GM19099 (cell line): ENCODE measurements around the gene OTOF.

ENCODE experiments used
- POLR2A ChIP-seq: IDR thresholded peaks from 3 replicates; pipeline ENCODE4 v1.6.1; 2011; ENCODE audit warnings: low read depth; ENCODE audit not compliant: insufficient read length; ENCODE audit errors: extremely low read depth

The OTOF gene

DNA sequence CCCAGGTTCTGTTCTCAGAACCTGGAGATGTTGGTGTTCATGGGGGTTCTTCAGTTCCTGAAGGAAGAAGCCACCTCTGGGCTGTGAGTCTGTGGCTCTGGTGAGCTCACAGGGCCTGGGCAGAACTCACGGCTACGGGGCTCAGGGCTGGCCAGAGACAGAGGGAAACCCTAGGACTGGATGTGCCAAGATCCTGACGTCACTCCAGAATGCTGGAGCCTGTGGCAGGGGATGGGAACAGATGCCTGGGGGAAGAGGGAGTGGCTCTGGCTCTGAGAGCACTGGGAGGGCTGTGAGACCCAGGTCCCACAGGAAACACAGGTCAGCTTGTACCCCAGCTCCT lies at the start of gene OTOF:
Gene OTOF (minus strand): TSS at position 214 of the 343 bp plus-strand sequence.
- TF ChIP-seq POLR2A, result no peak

DNA sequence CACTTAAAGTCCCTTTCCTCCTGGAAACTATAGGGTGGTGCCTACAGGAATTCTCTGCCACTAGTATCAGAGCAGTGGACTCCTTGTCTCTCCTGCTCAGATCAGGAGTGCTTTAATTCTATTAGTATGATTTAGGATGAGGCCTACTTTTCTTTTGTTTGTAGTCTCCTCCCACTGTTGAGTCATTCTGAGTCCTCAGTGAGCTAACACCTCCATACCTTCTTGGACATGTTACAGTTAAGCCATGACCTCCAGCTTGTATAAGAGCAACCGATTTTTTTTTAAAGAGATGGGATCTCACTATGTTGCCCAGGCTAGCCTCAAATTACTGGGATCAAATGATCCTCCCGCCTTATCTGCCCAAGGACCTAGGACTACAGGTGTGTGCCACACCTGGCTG lies 48.7 kb upstream of the OTOF start:
- TF ChIP-seq POLR2A, result no peak

GRCh38 chr2:26526105-26526504 lies 48.2 kb upstream of the OTOF start:
- TF ChIP-seq POLR2A, result no peak

DNA sequence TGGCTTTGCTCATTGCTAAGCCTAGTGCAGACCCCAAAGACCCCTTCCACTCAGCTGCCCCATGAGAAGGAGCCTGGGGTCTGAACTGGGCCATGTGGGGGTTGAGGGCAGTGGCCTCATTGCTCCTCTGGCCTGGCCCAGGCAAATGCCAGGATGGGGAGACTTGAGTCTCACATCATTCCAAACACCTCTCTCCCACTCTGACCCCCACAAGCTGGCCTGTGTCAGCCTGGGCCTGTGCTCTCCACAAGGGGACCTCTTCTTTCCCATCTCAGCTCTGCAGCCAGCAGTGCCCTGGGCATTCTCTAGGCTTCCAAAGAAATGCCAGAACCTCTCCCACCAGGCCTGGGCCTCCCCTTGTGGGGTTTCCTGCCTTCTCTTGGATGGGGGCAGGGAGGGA lies 45.8 kb upstream of the OTOF start:
- no peak for TF ChIP-seq POLR2A

- TF ChIP-seq POLR2A, result no peak
These were observed 44.8 kb upstream of the OTOF start for GRCh38 chr2:26522751-26523171.

DNA sequence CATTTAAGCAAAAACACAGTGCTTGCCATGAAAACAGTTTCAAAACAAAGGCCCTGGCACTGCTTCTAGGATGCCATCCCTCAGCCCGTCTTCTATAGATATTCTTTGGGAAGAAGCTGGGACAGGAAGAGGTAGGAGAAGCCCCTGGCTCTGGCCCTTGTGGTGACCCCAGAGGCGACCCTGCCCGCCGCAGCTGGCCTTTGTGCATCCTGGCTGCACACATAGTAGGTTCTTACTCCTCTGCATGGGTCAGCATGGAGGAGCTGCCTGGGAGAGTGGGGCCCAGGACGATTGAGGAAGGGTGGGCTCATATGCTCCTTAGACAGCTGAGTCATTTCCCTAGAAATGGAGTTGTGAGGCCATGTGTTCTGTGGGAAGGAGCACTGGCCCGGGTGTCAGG lies 44.4 kb upstream of the OTOF start:
- TF ChIP-seq POLR2A, result no peak

DNA sequence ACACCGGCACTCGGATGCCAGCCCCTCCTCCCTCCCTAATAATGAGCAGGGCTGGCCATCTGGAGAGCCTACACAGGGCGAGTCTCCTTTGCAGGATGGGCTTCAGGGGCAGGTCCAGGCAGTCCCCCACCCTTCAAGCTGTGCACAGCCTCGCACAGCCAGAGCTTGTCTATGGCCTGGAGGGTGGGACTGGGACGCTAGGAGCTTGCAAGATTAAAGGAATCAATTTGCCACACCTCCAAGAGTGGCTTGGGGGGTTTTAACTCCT lies 43.9 kb upstream of the OTOF start:
- TF ChIP-seq POLR2A, result no peak

DNA sequence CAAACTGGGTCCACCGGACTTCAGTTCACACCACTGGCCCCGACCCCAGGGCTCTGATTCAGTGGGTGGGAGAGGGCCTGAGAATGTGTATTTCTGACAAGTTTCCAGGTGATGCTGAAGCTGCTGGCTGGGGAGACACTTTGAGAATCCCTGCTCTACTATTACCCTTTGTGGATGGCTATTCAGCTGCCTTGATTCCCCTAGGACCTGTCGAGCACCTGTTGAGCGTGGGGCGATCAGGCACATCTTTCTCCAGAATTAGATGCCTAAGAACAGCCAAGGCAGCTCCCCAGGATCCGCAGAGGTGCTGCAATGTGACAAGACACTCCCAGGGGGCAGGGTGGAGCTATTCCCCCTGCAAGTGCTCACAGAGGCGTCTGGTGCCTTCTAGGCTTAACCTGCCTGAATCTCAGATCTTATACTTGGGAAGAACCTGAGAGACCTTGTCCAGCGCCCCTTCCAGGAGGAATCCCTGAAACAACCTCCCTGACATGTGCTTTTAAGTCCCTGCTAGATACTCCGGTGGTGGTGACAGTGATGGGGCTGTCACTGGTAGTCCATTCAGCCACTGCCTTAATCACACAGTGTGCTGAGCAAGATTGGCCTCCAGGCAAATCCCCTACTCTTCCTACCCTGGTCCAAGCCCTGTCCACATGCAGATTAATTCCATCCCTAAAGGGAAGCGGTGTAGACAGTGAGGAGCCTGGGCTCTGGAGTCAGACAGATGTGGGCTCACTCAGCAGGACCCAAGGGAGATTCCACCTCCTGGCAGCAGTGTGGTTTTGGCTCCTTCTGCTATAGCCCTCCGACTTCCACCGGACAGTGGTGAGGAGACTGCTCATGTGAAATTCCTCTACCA lies 43.4 kb upstream of the OTOF start:
- TF ChIP-seq POLR2A, result no peak

DNA sequence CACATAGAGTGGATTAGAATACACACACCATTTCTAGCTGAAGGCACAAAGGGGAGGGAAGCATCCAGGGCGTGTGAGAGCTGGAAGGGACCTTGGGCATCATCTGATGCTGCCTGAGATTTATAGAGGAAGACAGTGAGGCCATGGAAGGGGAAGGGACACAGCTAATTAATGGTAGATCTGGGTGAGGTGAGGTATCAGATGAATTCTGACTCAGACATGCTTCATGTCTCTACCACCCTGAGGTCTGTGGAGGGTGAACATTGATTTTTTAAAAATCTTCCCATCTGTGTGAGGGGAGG lies 42.2 kb upstream of the OTOF start:
- no peak for TF ChIP-seq POLR2A

- TF ChIP-seq POLR2A, result no peak
These were observed 41.6 kb upstream of the OTOF start for GRCh38 chr2:26519396-26520147.

DNA sequence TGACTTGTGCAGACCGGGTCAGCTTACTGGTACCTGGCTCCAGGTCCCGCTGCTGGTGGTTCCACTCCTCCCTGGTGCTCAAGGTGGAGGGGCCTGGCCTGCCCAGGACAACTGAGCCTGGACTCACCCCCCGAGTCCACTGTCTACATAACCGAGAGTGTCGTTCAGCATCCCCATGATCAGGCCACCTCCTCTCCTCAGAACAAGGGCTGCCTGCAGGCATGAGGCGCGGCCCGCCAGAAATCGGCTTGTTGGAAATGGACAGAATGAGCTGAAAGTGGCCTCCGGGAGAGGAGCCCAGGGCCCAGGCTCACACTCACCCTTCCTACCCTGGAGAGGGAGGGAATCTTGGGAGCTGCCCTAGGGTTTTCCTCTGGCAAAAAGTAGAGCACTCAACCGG lies 38.9 kb upstream of the OTOF start:
- TF ChIP-seq POLR2A, result no peak

DNA sequence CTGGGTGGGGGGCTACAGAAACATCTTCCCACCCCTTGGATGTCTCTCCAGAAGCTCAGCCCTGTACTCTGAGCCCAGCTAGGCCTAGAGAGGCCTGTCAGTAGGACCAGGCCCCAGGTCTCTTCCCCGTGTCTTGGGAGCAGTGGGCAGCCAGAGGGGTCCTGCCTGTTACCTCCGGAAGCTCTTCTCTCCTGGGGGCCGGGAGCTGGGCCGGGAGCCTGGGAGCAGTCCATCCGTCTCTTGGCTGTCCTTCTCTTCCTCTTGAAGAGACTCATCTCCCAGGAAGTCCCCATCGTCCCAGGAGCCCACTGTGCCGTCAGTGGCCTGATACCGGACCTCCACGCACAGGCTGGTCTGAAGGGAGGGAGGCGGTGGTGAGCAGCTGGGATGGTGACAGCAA lies 38.3 kb upstream of the OTOF start:
- TF ChIP-seq POLR2A, result no peak

DNA sequence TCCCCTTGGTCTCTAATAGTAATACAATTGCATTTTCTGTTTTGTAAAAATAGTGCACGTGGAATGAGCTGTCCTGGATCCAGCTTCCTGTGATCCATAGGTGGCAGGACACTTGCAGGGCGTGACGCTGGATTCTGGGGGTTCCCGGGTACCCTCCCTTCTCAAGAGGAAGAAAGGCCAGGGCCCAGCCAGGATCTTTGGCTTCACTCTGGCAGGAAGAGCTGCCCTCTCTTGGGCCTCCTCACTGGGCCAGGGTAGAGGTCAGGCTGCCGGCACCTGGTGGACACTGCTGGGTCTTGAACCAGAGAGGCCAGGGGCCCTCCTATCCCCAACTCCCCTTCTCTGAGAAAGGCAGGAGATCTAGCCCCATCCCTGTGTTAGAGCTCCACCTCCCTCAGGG lies 37.8 kb upstream of the OTOF start:
- no peak for TF ChIP-seq POLR2A

- no peak for TF ChIP-seq POLR2A
These were observed 36.1 kb upstream of the OTOF start for GRCh38 chr2:26514045-26514444.

DNA sequence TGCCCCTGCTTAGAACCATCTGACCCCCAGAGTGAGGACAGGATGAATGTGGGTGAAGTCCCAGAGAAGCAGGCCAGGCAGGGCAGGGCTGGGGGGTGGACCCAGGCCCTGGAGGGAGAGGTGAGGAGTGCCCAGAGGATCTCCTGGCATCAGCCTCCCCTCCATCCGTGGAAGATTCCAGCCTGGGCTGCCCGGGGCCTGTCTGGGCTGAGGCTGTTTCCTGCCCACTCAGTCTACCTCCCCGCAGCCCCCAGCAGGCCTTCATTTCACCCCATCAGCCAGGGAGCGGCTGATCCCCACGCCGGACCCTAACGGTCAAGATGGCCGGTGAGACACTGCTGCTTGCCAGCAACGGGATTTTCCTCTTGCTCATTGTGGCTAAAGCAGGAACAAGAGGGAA lies 35.3 kb upstream of the OTOF start:
- no peak for TF ChIP-seq POLR2A

DNA sequence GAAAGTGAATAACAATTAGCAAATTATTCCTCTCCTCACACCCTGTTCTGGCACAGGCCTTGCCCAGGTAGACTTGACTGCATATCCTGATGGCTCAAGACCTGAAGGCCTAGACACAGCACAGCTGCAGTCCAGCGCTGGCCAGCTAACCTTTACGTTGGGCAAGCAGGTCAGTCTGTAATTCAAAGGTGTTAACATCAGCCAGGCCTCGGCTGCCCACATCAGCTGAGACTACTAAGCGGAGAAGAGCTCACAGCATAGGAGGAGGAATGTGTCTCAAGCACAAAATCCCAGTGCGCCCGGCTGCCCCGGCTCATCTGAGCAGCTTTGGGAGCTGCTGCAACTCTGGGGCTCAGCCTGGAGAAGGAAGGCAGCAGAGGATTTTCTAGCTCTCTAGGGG lies 33.5 kb upstream of the OTOF start:
- no peak for TF ChIP-seq POLR2A
